Fibroblast of skin of right quadriceps (primary cell): ENCODE measurements around the gene STPG3.
"Not testable (repeated sequence)": the region's sequence is repeated elsewhere in the genome, so short reads cannot be mapped to it uniquely, and the experiment has no call there.

Experiments used
- DNase-seq: peaks from one replicate; pipeline ENCODE4 v3.0.0-alpha.2; 2013

Gene STPG3

DNA sequence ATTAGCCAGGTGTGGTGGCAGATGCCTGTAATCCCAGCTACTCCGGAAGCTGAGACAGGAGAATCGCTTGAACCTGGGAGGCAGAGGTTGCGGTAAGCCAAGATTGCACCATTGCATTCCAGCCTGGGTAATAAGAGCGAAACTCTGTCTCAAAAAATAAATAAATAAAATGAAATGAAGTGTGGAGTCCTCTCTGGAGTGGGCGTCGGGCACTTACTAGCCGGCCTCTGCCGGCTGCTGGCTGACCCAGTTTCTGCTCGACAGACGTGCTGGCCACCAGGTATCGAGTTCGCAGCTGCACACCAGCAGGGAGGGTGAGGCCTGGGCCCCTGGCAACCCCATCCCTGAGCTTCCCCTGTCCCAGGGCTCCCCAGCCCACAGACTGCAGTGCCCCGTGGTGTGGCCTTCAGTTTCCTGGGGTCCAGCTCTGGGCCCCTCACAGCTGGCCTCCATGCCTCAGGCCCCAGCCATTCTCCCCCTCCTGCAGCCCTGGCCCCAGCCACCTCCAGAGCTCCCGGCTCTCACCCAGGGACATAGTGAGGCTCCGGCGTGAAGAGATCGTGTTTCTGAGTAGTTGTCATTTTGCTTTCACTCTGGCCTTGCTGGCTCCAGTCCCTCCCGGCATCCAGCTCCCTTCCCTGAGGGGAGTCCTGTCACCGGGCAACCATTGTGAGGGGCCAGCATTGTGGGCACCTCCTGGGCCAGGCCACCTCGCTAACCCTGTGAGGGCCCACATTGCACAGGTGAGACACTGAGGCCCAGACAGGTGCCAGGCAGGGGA lies 3.8 kb upstream of the STPG3 start:
- no peak for DNase-seq

DNA sequence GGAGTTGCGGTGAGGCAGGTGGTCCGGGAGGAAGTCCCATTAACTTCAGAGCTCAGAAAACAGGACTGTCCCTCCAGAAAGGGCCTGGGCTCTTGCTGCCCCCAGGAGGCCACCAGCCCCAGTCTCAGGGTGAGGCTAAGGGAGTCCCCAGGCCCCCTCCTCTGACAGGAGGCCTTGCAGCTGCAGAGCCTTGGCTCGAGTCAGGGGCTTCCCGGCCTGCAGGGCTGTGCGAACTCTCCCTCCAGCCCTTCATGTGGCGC lies 3.2 kb upstream of the STPG3 start:
- no peak for DNase-seq

DNA sequence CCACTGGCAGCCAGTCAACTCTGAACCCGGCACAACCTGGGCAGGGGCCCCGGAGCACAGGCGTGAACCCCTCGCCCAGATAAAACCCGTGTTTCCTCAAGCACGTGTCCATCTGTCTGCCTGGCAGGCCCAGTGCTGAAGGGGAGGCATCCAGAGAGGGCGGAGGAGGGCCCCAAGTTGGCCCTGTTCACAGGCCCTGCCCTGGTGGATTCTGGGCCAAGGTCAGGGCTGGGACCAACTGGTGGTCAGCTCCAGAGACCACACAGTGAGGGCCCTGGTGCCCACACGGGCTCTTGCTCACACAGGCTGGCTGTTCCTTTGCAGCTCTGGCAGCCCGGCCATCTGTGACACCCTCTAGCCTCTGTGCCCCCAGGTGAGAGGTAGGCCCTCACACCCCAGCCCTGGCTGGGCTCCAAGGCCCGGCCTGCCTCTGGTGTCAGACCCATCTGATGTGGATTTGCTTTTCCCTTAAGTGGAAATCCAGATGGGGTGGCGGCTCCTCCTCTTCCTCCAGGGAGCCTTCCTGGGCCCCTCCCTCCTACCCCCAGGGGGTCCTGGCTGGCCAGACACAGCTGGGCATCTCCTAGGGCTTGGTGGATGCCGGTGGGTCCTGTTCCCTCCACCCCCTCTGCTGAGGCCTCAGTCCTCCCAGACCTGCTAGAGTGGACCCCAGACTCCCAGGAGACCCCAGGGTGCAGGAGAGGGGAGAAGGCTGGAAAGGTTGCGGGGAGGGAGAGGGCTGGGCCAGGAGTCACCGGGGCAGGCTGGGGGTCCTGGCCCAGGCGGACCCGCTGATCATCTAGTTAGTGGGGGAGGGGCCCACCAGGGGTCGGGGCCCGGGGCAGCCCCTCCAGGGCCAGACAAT lies 525 bp upstream of the STPG3 start:
- no peak for DNase-seq

DNA sequence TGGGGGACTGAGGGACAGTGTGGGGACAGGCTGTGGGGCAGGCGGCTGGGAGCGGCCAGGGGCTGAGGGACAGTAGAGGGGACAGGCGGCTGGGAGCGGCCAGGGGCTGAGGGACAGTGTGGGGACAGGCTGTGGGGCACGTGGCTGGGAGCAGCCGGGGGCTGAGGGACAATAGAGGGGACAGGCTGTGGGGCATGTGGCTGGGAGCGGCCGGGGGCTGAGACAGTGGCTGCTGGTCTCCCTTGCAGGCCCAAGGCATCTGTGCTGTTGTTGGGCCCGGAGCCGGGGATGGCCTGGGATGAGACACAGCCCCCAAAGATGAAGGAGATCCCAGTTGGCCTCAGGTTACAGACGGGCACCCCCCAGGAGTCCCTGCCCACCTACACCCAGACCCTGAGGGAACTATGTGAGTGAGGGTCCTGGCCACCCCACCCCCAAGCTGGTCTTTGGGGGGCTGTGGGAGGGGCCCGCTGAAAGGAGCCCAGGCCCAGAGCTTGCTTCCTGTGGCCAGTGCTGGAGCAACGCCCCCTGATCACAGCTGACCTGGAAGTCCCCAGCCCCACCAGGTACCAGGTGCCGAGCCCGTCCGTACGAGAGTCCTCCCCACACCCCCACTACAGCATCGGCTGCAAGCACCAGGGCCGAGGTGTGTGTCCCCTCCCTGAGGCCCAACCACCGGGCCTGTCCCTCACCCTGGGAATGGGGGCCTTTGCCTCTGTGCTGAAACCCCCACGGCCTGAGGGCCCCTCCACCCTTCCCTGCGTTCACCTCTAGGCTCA lies 593 bp downstream of the STPG3 start:
- no peak for DNase-seq

DNA sequence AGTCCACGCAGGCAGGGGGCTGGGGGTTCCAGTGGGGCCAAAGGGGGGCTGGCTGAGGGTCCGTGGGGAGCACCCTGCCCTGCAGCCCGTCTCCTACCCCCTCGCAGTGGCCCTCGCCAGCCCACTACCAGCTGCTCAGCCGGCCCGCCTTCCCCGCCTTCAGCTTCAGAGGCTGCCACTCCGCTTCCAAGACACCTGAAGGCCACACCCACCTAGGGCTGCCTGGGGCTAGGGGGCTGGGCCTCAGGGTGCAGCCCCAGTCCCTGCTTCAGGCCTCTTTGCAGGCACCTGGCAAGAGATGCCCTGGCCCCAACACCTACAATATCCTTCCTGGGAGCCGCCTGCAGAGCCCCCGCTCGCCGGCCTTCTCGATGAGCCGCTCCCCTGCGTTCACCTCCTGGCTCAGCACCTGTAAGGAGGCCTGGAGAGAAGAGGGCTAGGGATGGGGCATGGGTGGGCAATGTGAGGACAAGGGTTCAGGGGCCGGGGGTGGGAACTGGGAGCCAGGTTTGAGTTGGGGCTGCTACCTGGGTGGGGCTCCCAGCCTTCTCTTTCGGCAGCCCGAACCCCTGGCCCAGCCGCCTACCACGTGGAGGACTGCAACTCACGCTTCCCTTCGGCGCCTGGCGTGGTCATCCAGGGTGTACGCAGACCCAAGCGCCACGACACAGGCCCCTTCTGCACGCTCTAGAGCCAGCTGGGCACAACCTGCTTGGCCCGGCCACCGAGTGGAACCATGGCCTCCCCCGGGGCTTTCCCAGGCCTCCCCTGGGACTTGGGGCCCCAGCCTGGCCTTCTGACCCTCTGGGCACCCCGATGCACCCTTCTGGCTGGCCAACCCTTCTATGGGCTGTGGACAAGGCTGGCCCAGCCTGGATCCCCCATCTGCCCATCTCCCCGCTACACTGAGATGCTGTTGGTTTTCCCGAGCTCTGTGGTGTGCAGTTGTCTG lies 1.7 kb downstream of the STPG3 start:
- DNase-seq = no peak

DNA sequence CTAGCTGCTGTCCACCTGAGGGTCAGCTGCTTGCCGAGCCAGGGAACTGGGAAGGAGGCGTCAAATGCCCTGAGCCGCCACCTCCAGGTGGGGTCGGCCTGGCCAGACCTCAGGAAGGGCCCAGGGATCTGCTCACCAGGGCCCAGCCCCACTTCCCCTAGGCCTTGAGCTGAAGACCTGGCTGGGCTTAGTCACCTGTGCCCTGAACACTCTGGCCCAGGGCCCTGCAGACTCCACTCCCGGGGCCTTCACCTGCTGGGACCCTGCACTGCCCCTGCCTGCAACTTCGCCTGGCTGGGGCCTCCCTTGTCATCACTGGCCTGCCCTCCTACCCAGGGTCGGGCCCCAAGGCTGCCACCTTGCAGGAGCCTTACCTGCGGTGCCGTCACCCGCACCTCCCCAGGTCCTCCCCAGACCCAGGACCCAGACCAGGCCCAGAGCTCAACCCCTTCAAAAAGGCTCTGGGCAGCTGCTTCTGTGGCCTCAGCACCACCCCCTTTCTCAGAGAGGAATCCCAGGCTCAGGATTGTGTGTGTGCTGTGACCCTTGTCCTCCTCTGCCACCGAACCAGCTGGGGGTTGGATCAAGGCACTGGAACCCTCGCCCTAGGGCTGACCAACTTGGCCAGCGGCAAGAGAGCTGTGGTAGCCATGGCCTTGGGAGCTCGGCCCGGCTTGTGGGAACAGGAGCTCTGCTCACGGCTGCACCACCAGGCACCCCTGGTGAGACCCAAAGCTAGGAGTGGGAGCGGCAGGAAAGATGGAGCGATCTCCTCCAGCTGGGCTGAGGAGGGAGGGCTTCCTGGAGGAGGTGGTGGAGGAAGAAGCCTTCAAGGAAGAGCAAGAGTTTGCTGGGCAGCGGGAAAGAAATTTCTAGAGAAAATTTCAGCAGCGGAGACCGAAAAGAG lies 2.9 kb downstream of the STPG3 start:
- DNase-seq = no peak

DNA sequence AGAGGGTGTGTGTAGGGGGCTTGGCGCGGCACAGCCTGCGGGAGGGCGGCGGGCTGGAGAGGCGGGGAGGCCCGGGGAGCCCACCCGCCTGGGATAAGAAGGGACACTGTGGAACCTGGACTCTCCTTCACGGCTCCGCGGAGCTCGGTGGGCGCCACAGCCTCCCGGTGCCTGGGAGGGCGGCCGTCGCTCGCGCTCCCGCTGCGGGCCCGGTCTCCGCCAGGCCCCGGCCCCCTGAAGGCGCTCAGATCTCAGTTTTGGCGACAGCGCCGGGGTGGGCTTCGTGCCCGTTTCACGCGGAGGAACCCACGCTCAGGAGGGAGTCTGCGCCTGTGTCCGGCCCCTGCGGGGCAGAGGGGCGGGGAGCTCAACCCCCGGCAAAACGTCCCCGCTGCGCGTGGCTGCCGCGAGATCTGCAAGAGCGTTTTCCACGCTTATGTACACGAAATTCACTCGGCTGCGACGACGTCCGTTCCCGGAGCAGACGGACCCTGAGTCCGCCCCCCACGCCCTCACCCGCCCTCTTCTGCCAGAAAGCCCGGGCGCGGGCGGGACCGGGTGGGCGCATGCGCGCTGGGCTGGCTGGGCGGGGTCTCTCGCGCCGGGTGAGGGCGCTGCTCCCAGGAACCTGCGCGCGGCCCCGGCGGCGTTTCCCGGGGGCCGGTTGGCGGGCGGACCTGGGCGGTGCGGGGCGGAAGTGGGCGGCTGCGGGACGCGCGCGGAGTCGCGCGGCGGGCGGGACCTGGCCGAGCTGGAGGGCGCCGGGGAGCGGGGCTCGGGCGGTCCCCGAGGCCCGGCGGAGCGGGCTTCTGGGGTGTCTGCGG lies 3.8 kb downstream of the STPG3 start, which contains the start of gene NELFB:
Gene NELFB (plus strand): TSS at position 704 of the 824 bp plus-strand sequence.
- peak; percentile 86 for DNase-seq

DNA sequence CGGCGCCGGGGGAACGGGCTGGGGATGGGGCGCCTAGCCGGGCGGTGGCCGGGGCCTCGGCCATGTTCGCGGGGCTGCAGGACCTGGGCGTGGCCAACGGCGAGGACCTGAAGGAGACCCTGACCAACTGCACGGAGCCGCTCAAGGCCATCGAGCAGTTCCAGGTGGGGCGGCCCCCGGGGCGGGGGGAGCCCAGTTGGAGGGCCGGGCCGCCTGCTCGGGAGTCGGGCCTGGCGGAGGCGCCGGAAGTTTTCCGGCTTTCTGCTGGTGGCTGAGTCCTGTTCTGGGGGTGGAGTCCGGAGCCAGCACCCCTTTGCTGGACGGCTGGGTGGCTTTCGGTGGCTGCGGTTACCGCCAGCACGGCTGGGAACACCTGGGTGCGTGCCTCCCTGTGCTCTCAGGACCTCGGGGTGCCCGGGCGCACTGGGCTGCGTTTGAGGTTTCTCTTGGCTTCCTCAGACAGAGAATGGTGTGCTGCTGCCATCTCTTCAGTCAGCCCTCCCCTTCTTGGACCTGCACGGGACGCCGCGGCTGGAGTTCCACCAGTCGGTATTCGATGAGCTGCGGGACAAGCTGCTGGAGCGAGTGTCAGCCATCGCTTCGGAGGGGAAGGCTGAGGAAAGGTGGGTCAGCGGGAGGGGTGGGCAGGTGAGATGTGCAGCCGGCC lies 4.5 kb downstream of the STPG3 start:
- peak; percentile 28 for DNase-seq

DNA sequence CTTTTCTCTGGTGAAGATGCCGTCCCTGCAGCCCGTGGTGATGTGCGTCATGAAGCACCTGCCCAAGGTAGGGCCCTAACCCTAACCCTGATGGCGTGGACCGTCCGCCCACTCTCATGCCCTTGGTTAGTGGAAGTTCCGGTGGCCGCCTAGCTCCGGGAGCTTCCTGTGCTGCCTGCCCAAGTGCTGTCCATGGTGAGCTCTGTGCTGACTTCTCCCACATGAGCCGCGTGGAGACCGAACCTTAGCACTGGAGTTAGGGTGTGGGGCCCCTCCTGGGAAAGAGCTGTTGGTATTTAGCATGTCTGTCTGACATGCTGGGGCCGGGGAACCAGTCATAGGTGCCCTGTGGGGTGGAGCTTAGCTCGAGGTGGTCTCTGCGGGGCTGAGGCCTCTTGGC lies 5.3 kb downstream of the STPG3 start:
- no peak for DNase-seq

DNA sequence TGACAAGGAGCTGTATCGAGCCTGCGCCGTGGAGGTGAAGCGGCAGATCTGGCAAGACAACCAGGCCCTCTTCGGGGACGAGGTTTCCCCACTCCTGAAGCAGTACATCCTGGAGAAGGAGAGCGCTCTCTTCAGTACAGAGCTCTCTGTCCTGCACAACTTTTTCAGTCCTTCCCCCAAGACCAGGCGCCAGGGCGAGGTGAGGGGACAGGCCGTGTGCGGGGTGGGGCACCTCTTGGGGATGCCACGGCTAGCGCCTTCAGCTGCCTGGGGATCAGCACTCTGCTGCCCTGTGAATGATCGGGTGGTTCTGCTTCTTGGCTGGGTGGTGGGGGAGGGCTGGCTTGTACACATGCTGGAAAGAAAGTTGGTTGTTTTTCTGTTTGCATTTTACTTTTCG lies 5.8 kb downstream of the STPG3 start:
- no peak for DNase-seq

DNA sequence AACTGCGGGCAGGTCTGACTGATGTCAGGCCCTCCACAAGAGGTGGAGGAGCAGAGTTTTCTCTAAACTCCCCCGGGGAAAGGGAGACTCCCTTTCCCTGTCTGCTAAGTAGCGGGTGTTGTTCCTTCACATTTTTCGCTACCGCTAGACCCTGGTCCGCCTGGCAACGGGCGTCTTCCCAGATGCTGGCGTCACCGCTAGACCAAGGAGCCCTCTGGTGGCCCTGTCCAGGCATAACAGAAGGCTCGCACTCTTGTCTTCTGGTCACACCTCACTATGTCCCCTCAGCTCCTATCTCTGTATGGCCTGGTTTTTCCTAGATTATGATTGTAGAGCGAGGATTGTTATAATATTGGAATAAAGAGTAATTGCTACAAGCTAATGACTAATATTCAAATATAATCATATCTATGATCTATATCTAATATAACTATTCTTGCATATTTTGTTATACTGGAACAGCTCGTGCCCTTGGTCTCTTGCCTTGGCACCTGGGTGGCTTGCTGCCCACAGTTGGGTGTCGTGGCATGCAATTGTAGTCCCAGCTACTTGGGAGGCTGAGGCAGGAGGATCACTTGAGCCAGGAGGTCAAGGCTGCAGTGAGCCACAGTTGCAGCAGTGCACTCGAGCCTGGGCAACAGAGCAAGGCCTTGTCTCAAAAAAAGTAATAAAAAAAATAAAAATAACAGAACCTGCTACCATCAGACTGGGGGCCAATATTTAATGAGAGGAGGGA lies 11.3 kb downstream of the STPG3 start:
- not testable (repeated sequence) for DNase-seq

DNA sequence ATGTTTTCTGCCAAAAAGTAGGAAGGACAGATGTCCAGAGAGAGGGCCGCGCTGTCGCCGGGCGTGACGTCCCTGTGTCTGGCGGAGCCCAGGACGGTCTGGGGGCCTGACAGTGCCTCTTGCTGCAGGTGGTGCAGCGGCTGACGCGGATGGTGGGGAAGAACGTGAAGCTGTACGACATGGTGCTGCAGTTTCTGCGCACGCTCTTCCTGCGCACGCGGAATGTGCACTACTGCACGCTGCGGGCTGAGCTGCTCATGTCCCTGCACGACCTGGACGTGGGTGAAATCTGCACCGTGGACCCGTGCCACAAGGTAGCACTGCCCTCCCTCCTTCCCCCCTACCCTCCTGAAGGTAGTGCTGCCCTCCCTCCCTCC lies 11.8 kb downstream of the STPG3 start:
- no peak for DNase-seq

DNA sequence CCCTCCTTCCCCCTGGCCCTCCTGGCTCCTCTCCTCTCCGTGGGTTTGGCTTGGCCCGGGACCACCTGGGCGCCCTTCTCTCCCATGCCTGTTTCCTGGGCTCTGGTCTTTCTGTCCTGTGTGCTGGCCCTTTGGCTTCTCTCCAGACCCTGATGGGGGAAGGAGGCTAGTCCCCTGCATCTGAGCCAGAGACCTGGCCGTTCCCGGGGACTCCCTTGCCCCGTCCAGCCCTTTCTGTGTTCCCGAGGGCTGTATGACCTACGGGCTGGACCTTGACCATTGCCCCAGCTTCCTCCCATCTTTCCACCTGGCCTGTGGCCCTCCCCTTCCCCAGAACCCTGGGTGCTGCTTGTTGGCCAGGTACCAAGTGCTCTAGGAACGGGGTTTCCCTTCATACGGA lies 12.4 kb downstream of the STPG3 start:
- DNase-seq = no peak

DNA sequence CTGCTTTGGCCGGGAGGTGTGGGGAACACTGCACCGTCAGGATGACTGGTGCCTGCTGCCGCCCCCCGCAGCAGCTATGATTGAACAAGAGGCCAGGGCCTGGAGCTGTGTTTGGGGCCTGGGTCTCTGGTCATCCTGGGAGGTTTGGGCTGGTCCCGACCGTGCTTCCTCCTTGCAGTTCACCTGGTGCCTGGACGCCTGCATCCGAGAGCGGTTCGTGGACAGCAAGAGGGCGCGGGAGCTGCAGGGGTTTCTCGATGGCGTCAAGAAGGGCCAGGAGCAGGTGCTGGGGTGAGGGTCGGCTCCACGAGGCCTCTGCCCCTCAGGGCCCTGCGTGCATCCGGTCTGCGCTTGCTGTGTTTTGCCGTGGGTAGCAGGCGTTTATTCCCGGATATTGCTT lies 13.0 kb downstream of the STPG3 start:
- no peak for DNase-seq

DNA sequence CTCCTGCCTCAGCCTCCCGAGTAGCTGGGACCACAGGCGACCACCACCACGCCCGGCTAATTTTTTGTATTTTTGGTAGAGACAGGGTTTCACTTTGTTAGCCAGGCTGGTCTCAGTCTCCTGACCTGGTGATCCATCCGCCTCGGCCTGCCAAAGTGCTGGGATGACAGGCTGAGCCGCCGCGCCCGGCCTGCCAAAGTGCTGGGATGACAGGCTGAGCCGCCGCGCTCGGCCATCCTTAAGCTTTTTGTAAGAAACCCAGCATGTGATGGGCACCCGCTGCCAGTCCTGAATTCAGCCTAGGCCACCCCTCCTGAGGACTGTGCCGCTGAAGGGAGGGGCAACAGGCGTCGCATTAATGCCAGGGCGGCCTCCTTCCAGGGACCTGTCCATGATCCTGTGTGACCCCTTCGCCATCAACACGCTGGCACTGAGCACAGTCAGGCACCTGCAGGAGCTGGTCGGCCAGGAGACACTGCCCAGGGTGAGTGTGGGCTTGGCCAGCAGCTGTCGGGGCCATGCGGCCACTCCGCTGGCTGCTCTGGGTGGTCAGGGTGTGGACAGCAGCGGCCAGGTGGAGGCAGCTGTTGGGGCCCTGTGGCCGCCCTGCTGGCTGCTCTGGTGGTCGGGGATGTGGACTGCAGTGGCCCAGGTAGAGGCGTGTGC lies 14.5 kb downstream of the STPG3 start:
- no peak for DNase-seq

DNA sequence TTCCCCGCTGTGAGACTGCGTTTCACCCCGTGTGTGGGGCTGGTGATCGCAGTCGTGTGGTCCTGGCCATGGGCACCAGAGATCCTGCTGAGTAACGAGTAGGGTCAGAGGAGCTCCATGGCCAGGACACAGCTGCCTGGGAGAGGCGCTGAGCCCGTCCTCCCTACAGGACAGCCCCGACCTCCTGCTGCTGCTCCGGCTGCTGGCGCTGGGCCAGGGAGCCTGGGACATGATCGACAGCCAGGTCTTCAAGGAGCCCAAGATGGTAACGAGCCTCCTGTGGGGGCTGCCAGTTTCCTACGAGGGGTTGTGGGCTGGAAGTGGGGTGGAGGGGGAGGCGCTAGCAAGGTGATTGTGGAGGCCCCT lies 15.1 kb downstream of the STPG3 start:
- DNase-seq = no peak

DNA sequence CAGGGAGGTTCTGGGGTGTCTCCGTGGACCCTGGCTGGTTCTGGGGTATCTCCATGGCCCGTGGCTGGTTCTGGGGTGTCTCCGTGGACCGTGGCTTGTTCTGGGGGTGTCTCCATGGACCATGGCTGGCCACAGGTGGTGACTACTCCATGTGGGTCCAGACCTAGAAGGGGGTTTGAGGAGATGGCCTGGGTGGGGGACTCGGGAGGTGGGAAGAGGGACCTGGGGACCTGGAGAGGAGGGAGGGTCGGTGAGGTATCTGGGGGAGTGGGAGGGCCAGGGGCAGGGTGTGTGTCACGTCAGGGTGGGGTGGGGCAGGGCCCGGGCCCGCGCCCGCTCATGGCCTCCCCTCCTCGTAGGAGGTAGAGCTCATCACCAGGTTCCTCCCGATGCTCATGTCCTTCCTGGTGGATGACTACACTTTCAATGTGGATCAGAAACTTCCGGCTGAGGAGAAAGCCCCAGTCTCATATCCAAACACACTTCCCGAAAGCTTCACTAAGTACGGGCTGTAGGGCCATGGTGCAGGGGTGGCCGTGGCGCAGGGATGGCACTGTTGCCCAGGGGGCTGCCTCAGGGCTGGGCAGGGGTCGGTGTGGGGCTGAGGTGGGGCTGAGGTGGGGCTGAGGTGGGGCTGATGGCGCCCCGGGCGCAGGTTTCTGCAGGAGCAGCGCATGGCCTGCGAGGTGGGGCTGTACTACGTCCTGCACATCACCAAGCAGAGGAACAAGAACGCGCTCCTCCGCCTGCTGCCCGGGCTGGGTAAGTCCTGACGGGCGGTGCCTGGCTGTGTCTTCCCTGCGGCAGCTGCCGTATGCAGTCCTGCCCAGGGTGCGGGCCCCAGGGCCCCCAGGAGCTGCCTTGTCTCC lies 15.7 kb downstream of the STPG3 start:
- DNase-seq = no peak

DNA sequence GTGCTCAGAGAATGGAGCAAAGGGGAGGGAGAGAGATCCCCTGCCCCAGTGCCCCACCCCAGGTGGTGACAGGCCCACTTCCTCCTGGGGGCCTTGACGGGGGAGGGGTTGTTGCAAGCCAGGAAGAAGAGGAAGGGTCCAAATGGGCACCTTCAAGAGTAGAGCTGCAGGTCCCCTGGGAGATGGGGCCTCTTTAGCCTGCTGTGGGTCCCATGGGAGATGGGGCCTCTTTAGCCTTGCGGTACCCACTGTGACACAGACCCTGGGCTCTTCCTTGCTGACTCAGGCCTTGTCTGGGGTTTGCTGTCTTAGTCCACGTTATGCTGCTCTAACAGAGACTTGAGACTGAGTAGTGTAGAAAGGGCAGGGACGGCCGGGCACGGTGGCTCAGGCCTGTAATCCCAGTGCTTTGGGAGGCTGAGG lies 16.9 kb downstream of the STPG3 start:
- DNase-seq = no peak
